ENCODE data around the gene GALK2. TPM values are rescaled to one million over a fixed set of nuclear protein-coding genes. Genes with fewer than 3 reads are reported as not detected.

GALK2 gene
- total and polyA plus RNA-seq, 8 donors: 9.3 to 28.0 (median 16.6) TPM

DNA sequence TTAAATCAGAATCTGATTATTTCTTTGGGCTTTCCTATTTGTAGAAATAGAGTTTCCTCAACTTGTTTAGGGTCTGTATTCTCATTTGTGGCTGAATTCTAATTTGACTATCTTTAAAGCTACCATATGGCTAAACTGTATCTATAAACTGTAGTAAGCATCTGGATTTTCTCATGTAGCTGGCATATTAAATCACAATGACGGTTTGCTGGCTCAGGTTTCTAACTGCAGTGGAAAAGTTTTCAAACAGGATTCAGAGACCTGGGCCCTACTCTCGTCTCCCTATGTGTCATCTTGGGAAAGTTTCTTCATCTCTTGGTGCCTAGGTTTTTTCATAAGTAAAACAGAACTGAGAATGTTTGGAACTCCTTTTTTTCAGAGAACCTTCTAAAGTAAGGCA lies 68.3 kb downstream of the GALK2 start:
- Histone ChIP-seq H3K27ac (no peak overlapping the region), H3K27me3 (no peaks in the 10 kb centered on the region), H3K9me3 (no peaks in the 10 kb centered on the region), H3K36me3 (peaks cover 0 to 3% (median 0%) of the 10 kb centered on the region in 3 donors), H3K4me3 (no peak overlapping the region), H3K4me1 (peaks cover 0 to 4% (median 0%) of the 10 kb centered on the region in 3 donors)
- TF ChIP-seq, protein P1, sequence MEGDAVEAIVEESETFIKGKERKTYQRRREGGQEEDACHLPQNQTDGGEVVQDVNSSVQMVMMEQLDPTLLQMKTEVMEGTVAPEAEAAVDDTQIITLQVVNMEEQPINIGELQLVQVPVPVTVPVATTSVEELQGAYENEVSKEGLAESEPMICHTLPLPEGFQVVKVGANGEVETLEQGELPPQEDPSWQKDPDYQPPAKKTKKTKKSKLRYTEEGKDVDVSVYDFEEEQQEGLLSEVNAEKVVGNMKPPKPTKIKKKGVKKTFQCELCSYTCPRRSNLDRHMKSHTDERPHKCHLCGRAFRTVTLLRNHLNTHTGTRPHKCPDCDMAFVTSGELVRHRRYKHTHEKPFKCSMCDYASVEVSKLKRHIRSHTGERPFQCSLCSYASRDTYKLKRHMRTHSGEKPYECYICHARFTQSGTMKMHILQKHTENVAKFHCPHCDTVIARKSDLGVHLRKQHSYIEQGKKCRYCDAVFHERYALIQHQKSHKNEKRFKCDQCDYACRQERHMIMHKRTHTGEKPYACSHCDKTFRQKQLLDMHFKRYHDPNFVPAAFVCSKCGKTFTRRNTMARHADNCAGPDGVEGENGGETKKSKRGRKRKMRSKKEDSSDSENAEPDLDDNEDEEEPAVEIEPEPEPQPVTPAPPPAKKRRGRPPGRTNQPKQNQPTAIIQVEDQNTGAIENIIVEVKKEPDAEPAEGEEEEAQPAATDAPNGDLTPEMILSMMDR (IDR thresholded peaks at IDR 0.05): no peak
- no peak for DNase-seq
- peak; percentile 9 for FAIRE-seq
- 29 to 35% methylated on average over 2 of the region's 2 CpGs for WGBS, 2 donors
- intact Hi-C loops (cut with DNase I): no loop called here
- peak; percentile 43 to 71 (median 69) for ATAC-seq

DNA sequence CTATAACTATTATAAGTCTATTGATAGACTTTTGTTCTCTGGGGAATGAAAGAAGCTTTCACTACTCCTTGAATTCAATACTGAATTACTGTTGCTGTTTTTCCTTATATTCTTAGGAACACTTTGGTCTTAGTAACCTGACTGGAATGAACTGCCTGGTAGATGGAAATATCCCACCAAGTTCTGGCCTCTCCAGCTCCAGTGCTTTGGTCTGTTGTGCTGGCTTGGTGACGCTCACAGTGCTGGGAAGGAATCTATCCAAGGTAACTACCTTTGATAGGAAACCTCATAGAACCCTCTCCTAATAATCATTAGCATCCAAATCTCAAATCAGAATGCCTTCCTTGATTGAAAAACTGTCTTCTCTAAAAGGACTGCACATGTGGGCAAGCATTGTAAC lies 69.1 kb downstream of the GALK2 start:
- 97 to 100% methylated on average over 1 of the region's 1 CpG for WGBS, 2 donors
- intact Hi-C loops (cut with DNase I): no loop called here
- ATAC-seq: no peak
- DNase-seq: no peak
- TF ChIP-seq, protein P1 (IDR thresholded peaks at IDR 0.05): no peak
- no peak for FAIRE-seq
- Histone ChIP-seq H3K4me3 (no peak overlapping the region), H3K9me3 (no peaks in the 10 kb centered on the region), H3K27me3 (no peaks in the 10 kb centered on the region), H3K4me1 (peaks cover 0 to 4% (median 0%) of the 10 kb centered on the region in 3 donors), H3K36me3 (peaks cover 0 to 5% (median 0%) of the 10 kb centered on the region in 3 donors), H3K27ac (no peak overlapping the region)

DNA sequence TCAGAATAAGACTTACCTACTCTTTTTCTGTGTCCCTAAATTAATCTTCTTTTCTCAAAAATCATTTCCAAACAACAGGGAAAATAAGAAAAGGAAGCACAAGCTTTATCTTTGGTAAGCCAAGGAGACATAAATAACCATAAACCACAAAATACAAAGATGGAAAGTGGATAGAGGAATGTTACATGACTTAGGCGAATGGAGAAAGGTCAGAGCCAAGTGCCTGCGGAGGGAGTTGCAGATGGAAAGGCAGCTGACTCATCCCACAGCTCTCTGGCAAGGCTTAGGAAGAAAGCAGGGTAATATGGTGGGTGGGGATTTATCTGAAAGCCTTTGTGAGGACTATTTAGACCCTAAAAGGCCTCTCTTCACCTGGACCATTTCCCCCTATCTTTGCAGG lies 72.8 kb downstream of the GALK2 start:
- peak in 2 of 4 donors; percentile 38 to 51 for ATAC-seq
- Histone ChIP-seq H3K27me3 (no peaks in the 10 kb centered on the region), H3K4me3 (no peak overlapping the region), H3K27ac (no peak overlapping the region), H3K4me1 (no peaks in the 10 kb centered on the region), H3K36me3 (peaks cover 0 to 8% (median 0%) of the 10 kb centered on the region in 3 donors), H3K9me3 (no peaks in the 10 kb centered on the region)
- FAIRE-seq: no peak
- intact Hi-C loops (cut with DNase I): no loop called here
- WGBS, 2 donors: 89 to 91% methylated on average over 2 of the region's 2 CpGs
- no peak for DNase-seq
- TF ChIP-seq, protein P1 (IDR thresholded peaks at IDR 0.05): no peak

DNA sequence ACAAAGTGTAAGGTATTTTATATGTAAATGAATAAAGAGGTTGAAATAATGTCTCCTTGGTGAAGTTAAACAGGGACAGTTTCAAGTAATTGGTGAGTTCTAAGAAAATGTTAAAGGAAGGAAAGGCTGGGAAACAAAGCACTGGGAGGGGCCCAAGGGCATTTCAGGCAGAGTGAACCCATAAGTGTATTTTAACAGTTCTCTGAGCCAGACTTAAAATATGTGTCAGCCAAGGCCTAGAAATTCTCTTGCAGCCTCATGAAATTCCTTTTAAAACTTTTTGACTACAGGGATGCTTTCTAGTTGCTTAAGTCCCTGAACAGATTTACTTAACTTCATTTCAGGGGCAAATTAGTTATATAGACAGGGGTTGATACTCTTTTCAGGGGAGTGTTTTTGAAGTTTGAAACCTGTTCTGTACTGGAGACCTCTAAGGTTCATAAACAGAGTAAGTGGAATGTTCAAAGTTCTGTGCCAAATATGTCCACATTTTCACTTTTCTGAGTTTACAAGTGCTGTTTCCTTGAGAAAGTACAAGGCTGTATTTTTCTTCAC lies 77.6 kb downstream of the GALK2 start:
- intact Hi-C loops (cut with DNase I): no loop called here
- TF ChIP-seq, protein P1 (IDR thresholded peaks at IDR 0.05): no peak
- Histone ChIP-seq H3K9me3 (no peaks in the 10 kb centered on the region), H3K27ac (no peak overlapping the region), H3K4me3 (no peak overlapping the region), H3K4me1 (no peaks in the 10 kb centered on the region), H3K27me3 (no peaks in the 10 kb centered on the region), H3K36me3 (peaks cover 0 to 9% (median 0%) of the 10 kb centered on the region in 3 donors)
- no peak for FAIRE-seq
- no peak for DNase-seq
- no peak for ATAC-seq

DNA sequence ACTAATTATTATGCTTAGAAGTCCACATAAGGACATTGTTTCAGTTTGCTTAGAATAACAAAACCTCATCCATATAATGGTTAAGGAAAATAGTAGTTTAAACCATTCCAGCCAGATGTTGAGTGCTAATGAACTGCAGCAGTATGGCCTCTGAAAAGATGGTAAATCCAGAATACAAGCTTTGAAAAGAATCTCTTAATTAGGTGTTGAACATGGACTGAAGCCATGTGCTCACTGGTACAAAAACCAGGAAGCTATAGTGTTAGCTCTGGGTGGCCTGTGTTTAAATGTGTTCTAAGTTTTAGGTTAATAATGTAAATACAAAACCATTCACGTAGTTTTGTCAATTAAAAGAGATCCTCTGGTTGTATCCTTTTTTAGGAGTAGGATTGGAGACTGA lies 78.2 kb downstream of the GALK2 start:
- DNase-seq (no peak), ATAC-seq (no peak), FAIRE-seq (no peak)
- no peaks in the 10 kb centered on the region for H3K4me1 ChIP-seq
- no peak overlapping the region for H3K4me3 ChIP-seq
- no peaks in the 10 kb centered on the region for H3K9me3 ChIP-seq
- TF ChIP-seq, protein P1 (IDR thresholded peaks at IDR 0.05): no peak
- intact Hi-C loops (cut with DNase I): no loop called here
- 95 to 96% methylated on average over 1 of the region's 1 CpG for WGBS, 2 donors
- H3K36me3 ChIP-seq: peaks cover 0 to 9% (median 0%) of the 10 kb centered on the region in 3 donors
- no peak overlapping the region for H3K27ac ChIP-seq
- no peaks in the 10 kb centered on the region for H3K27me3 ChIP-seq

All from pancreas (tissue), 10 donors.